Muscle layer of colon (tissue), 2 donors: ENCODE data around the gene RPL18.

Source experiments
- H3K27ac ChIP-seq: one replicate; pipeline ENCODE4 v1.7.0; 2013; ENCODE audit warnings: low read depth, mild to moderate bottlenecking, low read length, moderate library complexity
- H3K27me3 ChIP-seq, 2 donors: one replicate each; pipeline ENCODE4 v1.7.0; 2013; ENCODE audit warnings: low read length in 2 of 2, mild to moderate bottlenecking in 2 of 2; ENCODE audit not compliant: insufficient read depth in 2 of 2, control insufficient read depth in 1 of 2
- H3K36me3 ChIP-seq: one replicate; pipeline ENCODE4 v1.7.0; 2013; ENCODE audit warnings: mild to moderate bottlenecking, low read length; ENCODE audit not compliant: insufficient read depth
- H3K4me1 ChIP-seq: one replicate; pipeline ENCODE4 v1.7.0; 2013; ENCODE audit warnings: mild to moderate bottlenecking, low read length; ENCODE audit not compliant: insufficient read depth
- H3K4me3 ChIP-seq, 2 donors: one replicate each; pipeline ENCODE4 v1.7.0; 2013; ENCODE audit warnings: low read length in 2 of 2, low read depth in 1 of 2, mild to moderate bottlenecking in 1 of 2, moderate library complexity in 1 of 2
- H3K9ac ChIP-seq: one replicate; pipeline ENCODE4 v1.7.0; 2013; ENCODE audit warnings: low read length
- H3K9me3 ChIP-seq: one replicate; pipeline ENCODE4 v1.7.0; 2013; ENCODE audit warnings: mild to moderate bottlenecking, low read length
- donor health status: abdominal sarcoma.
- donor health status: Adenocarcinoma of cecum.

Gene RPL18

GRCh38 chr19:48606463-48607358, 12.3 kb downstream of the RPL18 start, which contains the start of gene SPACA4:
SPACA4 (plus strand) TSS chr19:48606742; CDS start chr19:48606979, 237 bp downstream.
- Histone ChIP-seq H3K27ac (no peak within 1 kb of the TSS), H3K36me3 (no peaks in the 10 kb centered on the region)

GRCh38 chr19:48603850-48604249, 15.1 kb downstream of the RPL18 start:
- no peaks in the 10 kb centered on the region for H3K9me3 ChIP-seq
- H3K27ac ChIP-seq, result no peak overlapping the region
- no peaks in the 10 kb centered on the region for H3K36me3 ChIP-seq
- H3K4me1 ChIP-seq, result no peaks in the 10 kb centered on the region
- no peak overlapping the region for H3K4me3 ChIP-seq
- no peak overlapping the region for H3K9ac ChIP-seq
- no peaks in the 10 kb centered on the region for H3K27me3 ChIP-seq

More at GRCh38 chr19:48606463-48607358, 12.3 kb downstream of the RPL18 start, which contains the start of gene SPACA4:
- no peaks in the 10 kb centered on the region for H3K9me3 ChIP-seq
- H3K9ac ChIP-seq, result no peak within 1 kb of the TSS
- no peaks in the 10 kb centered on the region for H3K27me3 ChIP-seq
- no peak within 1 kb of the TSS for H3K4me3 ChIP-seq
- no peaks in the 10 kb centered on the region for H3K4me1 ChIP-seq

GRCh38 chr19:48603449-48603848, 15.5 kb downstream of the RPL18 start:
- H3K4me3 ChIP-seq, result no peak overlapping the region
- no peaks in the 10 kb centered on the region for H3K36me3 ChIP-seq
- H3K27ac ChIP-seq, result no peak overlapping the region
- H3K27me3 ChIP-seq, result no peaks in the 10 kb centered on the region
- H3K9ac ChIP-seq, result no peak overlapping the region
- H3K9me3 ChIP-seq, result no peaks in the 10 kb centered on the region
- no peaks in the 10 kb centered on the region for H3K4me1 ChIP-seq

GRCh38 chr19:48603001-48603400, 16.0 kb downstream of the RPL18 start:
- Histone ChIP-seq H3K27ac (no peak overlapping the region), H3K4me1 (no peaks in the 10 kb centered on the region), H3K9me3 (no peaks in the 10 kb centered on the region), H3K36me3 (no peaks in the 10 kb centered on the region), H3K9ac (no peak overlapping the region), H3K27me3 (no peaks in the 10 kb centered on the region), H3K4me3 (no peak overlapping the region)

- H3K4me3 ChIP-seq, result no peak overlapping the region
These were observed 18.1 kb downstream of the RPL18 start for GRCh38 chr19:48600679-48601417.

GRCh38 chr19:48598996-48599700, 19.8 kb downstream of the RPL18 start:
- Histone ChIP-seq H3K9me3 (no peaks in the 10 kb centered on the region), H3K27ac (no peak overlapping the region), H3K27me3 (no peaks in the 10 kb centered on the region), H3K36me3 (no peaks in the 10 kb centered on the region), H3K4me3 (no peak overlapping the region), H3K9ac (no peak overlapping the region), H3K4me1 (no peaks in the 10 kb centered on the region)

More at GRCh38 chr19:48600679-48601417, 18.1 kb downstream of the RPL18 start:
- Histone ChIP-seq H3K9ac (no peak overlapping the region), H3K36me3 (no peaks in the 10 kb centered on the region), H3K4me1 (no peaks in the 10 kb centered on the region), H3K27ac (no peak overlapping the region), H3K9me3 (no peaks in the 10 kb centered on the region), H3K27me3 (no peaks in the 10 kb centered on the region)

GRCh38 chr19:48596679-48597465, 22.1 kb downstream of the RPL18 start:
- no peak overlapping the region for H3K9ac ChIP-seq
- no peaks in the 10 kb centered on the region for H3K27me3 ChIP-seq
- no peak overlapping the region for H3K27ac ChIP-seq
- H3K4me3 ChIP-seq, result no peak overlapping the region
- no peaks in the 10 kb centered on the region for H3K4me1 ChIP-seq
- H3K36me3 ChIP-seq, result no peaks in the 10 kb centered on the region
- no peaks in the 10 kb centered on the region for H3K9me3 ChIP-seq

- H3K27me3 ChIP-seq, result no peaks in the 10 kb centered on the region
- H3K4me1 ChIP-seq, result no peaks in the 10 kb centered on the region
- no peak overlapping the region for H3K27ac ChIP-seq
- H3K36me3 ChIP-seq, result no peaks in the 10 kb centered on the region
- no peaks in the 10 kb centered on the region for H3K9me3 ChIP-seq
- no peak overlapping the region for H3K9ac ChIP-seq
- H3K4me3 ChIP-seq, result no peak overlapping the region
These were observed 22.7 kb downstream of the RPL18 start for GRCh38 chr19:48596237-48596636.

- no peaks in the 10 kb centered on the region for H3K4me1 ChIP-seq
- H3K27ac ChIP-seq, result no peak overlapping the region
- no peak overlapping the region for H3K9ac ChIP-seq
- no peak overlapping the region for H3K4me3 ChIP-seq
- no peaks in the 10 kb centered on the region for H3K9me3 ChIP-seq
- H3K27me3 ChIP-seq, result no peaks in the 10 kb centered on the region
- no peaks in the 10 kb centered on the region for H3K36me3 ChIP-seq
These were observed 23.1 kb downstream of the RPL18 start for GRCh38 chr19:48595833-48596232.

- Histone ChIP-seq H3K9me3 (no peaks in the 10 kb centered on the region), H3K27ac (no peak overlapping the region), H3K4me1 (no peaks in the 10 kb centered on the region), H3K9ac (no peak overlapping the region), H3K4me3 (no peak overlapping the region), H3K27me3 (no peaks in the 10 kb centered on the region), H3K36me3 (no peaks in the 10 kb centered on the region)
These were observed 23.8 kb downstream of the RPL18 start for GRCh38 chr19:48595171-48595570.
